ENCODE measurements around the gene HVCN1.

Gene HVCN1

DNA sequence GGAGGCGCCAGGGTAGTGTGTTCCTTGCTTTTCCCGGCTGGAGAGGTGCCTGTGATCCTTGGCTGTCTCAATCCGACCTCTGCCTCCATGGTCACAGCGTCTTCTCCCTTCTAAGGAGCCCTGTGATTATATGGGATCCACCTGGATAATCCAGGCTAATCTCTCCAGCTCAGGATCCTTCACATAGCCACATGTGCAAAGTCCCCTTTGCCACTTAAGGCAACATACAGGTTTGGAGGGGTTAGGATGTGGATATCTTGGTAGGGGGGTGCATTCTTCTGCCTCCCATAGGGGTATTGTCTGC is 1.2 kb upstream of the HVCN1 start:
- no peak for DNase-seq (ENCODE audit: low read depth)
- TF ChIP-seq, protein P1, sequence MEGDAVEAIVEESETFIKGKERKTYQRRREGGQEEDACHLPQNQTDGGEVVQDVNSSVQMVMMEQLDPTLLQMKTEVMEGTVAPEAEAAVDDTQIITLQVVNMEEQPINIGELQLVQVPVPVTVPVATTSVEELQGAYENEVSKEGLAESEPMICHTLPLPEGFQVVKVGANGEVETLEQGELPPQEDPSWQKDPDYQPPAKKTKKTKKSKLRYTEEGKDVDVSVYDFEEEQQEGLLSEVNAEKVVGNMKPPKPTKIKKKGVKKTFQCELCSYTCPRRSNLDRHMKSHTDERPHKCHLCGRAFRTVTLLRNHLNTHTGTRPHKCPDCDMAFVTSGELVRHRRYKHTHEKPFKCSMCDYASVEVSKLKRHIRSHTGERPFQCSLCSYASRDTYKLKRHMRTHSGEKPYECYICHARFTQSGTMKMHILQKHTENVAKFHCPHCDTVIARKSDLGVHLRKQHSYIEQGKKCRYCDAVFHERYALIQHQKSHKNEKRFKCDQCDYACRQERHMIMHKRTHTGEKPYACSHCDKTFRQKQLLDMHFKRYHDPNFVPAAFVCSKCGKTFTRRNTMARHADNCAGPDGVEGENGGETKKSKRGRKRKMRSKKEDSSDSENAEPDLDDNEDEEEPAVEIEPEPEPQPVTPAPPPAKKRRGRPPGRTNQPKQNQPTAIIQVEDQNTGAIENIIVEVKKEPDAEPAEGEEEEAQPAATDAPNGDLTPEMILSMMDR (IDR thresholded peaks at IDR 0.05; ENCODE audit: insufficient read depth, low read depth, low read length, missing control alignments), result no peak
- no peak overlapping the region for H3K4me3 ChIP-seq (ENCODE audit: low read length)

DNA sequence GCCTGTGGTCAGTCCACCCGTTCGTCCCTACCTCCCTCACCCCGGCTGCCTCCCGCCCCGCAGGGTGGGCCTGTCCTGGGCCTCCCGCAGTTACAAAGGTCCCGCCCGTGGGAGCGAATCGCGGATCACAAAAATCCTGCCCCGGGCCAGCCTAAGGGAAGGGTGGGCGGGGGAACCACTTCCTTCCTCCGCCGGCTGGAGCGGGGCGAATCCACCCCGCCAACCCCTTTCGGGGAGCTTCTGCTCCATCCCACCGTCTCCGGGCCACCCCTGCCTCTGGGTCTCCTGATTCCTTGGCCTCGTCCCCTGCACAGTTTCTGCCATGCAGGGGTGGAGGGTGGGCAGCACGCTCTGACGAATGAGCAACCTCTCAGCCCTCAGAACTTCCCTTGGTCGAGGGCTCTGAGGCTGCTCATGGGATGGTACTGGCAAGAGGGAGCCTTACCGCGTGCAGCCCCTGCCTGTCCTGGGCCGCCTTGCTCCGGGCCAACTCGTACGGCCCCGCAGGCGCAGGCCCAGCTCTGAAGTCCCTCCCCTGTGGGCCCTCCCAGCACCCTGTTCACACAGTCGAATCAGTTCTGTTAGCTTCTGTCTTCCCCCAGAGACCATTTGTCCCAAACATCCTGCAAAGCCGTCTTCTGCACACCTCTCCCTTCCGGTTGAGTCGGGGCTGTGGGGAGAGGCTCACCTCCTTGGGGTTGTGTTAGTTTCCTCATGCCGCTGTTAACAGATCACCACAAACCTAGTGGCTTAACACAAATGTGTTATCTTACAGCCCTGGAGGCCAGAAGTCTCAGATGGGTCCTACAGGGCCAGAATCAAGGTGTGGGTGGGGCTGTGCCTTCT is 589 bp upstream of the HVCN1 start:
- TF ChIP-seq, protein P1 (IDR thresholded peaks at IDR 0.05; ENCODE audit: insufficient read depth, low read depth, low read length, missing control alignments), result no peak
- peak; percentile 32 for DNase-seq (ENCODE audit: low read depth)
- peak overlapping the region; percentile 30 for H3K4me3 ChIP-seq (ENCODE audit: low read length)

DNA sequence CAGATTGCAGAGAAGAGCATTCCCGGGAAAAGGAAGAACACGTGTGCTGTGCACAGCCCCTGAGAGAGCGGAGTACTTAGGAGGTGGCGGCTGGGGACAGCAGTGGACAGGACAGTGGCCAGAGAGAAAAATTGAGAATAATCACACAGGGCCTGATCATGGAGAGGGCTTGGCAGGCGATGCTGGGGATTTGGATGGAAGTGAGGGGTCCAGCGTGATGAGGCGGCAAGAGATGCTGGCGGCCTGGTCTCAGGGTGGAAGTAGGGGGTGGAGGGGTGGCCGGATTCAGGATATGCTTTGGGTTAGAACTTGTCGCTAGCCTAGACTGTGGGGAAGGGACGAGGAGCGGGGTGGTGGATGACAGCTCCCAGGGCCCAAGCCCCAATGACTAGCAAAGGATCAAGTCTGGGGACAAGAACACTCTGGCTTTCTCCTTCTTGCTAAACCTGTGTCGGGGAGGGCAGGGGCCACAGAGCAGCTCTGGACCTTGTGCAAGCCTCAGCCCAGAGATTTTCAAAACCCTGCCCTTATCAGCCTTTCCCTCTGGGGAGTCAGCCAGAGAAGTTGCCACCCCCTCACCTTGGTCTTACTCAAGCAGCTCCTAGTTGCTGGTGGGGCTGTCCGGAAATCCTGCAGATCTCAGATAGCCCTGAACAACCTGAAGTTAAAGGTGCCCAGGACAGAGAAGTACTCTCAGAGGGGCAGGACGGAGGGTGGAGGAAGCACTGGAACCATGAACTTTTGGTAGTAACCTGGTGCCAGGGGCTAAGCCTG is 1.3 kb downstream of the HVCN1 start:
- no peak overlapping the region for H3K4me3 ChIP-seq (ENCODE audit: low read length)
- TF ChIP-seq, protein P1 (IDR thresholded peaks at IDR 0.05; ENCODE audit: insufficient read depth, low read depth, low read length, missing control alignments), result no peak
- no peak for DNase-seq (ENCODE audit: low read depth)

DNA sequence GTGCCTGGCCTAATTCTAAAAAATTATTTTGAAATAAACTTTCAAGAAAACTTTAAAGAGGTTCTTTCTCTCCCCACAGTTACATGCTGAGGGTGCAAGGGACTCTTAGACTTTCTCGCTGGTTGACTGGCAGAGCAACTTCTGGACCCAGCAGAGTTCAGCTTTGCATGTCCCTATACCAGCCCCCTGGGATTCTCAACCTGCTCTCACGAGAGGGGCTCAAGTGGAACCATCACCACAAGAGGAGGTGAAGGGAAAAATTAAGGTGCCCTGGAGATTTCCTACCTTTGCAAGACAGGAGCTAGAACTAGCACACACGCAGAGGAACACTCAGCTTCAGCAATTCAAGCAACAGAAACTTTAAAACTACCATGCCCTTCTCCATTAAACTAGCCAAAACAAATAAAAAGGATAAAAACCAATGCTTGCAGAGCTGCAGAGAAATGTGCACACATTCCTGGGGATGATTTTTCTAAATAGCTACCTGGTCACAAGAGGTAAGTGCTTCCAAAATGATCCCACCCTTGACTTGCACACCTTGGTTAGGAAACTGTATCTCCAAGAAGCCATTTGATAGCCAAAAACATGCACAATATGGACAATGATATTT is 2.5 kb downstream of the HVCN1 start:
- TF ChIP-seq, protein P1 (IDR thresholded peaks at IDR 0.05; ENCODE audit: insufficient read depth, low read depth, low read length, missing control alignments), result no peak
- H3K4me3 ChIP-seq (ENCODE audit: low read length), result no peak overlapping the region
- DNase-seq (ENCODE audit: low read depth), result no peak

DNA sequence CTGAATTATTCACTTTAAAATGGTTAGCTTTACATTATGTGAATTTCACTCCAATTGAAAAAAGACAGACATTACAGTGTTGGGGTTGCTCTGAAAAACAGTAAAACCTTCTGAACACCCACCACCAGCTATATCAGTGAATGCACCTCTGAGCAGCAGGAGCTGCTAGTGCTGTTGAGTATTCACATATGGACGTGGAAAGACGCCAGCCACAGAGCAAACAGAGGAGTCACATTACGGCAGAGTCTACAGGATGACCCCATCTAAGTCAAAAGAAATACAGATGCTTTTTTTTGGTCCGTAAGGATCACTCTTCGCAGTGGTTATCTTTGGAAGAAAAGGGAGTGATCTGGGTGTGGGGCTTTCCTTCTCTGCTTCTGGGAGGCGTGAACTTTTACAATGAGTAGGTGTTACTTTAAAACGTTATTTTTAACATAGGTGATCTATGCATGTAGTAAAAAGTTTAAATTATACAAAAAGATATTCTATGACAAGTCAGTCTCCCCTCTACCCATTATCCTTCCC is 4.5 kb downstream of the HVCN1 start:
- TF ChIP-seq, protein P1 (IDR thresholded peaks at IDR 0.05; ENCODE audit: insufficient read depth, low read depth, low read length, missing control alignments), result no peak
- H3K4me3 ChIP-seq (ENCODE audit: low read length), result no peak overlapping the region
- DNase-seq (ENCODE audit: low read depth), result no peak

DNA sequence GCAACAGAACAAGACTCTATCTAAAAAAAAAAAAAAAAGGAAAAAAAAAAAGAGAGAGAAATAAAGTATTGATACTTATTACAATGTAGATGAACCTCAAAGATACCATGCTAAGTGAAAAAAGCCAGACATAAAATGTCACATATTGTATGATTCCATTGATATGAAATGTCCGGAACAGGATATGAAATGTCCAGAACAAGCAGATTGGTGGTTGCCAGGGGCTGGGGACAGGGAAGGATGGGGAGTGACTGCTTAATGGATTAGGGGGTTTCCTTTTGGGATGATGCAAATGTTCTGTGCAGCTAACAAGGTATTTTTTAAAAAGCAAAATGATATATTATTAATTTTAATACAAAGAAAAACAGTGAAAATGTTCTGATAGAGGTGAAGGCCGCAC is 5.0 kb downstream of the HVCN1 start:
- DNase-seq (ENCODE audit: low read depth), result no peak
- TF ChIP-seq, protein P1 (IDR thresholded peaks at IDR 0.05; ENCODE audit: insufficient read depth, low read depth, low read length, missing control alignments), result no peak
- H3K4me3 ChIP-seq (ENCODE audit: low read length), result no peak overlapping the region

Measured in epithelial cell of esophagus (primary cell).